ENCODE data around the gene NPEPL1.

- TF ChIP-seq CTCF (IDR thresholded peaks at IDR 0.05) = no peak
- no peak for TF ChIP-seq POLR2A (IDR thresholded peaks at IDR 0.05)
- no peak for TF ChIP-seq POLR2AphosphoS5 (IDR thresholded peaks at IDR 0.05)
Observed at GRCh38 chr20:58708246-58708931, 15.8 kb downstream of the NPEPL1 start.

All from breast epithelium (tissue), 3 donors.